NCI-H2196 treated with DMSO at 0.1 percent for 48 hours (cell line): ENCODE data around the gene TLE4.

ENCODE experiments used
- DNase-seq: peaks from one replicate; lab custom pipeline; 2025; ENCODE audit not compliant: unreplicated experiment; lab: John Stamatoyannopoulos, UW

Gene TLE4

DNA sequence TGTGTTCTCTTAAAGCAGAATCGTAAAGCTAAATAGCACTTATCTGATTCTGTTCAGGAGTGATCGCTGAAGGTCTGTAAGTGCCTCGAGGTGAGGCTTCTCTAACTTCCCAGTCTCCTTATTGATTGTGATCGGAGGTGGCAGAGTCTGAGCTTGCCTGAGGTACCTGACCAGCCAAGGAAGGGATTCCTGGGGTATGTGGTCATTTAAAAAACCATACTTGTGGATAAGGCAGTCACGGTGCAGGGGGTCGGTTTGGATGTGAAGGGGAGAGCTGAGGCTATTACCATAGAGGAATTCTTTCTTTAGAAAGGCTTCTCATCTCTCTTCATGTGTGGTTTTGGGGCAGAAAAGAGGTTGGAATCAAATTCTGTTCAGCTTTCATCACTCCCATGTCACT is 193.7 kb downstream of the TLE4 start:
- DNase-seq, result no peak

DNA sequence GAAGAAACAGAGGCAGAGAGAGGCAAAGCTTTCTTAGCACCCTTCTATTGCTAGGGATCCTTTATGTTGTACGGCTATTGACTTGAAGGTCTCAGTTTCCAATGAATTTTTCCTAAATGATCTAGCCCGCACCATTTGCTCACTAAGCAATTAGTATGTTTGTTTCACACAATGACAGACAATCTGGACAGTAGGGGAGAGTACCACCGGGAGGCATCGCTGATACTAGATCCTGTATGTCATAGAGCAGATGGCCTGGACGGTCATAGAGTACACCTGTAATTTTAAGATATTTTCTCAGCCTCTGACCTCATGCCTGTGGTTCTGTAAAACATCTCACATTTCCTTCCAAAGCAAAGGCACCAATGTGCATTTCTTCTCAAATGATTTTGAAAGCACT is 194.3 kb downstream of the TLE4 start:
- DNase-seq, result no peak

DNA sequence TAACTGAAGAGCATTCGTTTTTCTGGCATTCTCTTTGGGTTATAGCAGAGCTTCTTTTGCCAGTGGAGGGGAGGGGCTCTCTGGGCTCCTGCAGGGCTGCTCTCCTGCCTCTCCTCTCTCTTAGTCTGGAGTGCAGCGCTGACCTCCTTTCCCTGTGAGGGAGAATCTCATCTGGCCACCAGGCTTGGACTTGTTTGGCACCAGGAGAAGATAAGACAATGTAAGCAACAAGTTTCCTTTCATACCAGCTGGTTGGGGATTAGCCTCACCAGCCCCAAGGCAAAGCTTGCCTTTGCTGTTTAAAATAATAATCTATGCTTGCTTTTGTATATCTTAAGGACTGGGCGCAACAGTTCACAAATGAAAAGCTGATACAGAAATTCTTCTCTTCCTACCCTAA is 196.4 kb downstream of the TLE4 start:
- no peak for DNase-seq

DNA sequence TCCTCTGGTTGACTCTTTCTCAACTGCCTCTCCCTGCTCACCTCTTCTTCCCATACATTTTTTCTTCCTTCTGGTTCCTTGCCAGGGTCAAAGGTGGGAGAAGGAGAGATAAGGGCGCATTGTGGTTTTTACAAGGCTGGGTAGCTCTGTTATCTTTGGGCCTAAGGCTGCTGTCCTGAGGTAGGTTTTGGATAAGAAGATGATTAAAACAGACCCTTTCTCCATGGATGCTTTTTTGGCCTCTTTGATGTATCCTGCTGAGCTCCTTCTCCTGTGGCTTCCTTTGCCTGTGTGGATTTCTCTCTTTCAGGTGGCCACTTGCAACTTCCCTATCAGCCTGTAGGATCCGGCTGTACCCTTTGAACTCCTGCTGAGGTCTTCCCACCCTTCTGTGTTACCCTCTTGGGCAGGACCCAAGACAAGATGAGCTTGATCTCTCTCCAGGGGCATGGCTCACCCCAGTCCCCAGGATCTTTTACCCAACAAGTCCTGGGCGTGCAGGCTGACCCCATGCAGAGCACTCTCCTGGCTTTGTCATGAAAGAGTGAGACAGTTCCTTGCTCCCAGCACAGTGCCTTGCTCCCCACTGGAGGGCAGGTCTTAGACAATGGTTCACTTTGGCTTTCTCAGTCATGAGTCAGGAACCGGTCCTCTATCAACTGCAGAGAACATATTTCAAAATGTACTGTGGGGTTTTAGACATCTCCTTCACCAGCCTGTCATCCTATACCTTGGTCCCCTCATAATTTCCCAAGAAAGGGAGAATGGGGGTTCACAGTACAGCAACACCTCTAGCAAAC is 197.9 kb downstream of the TLE4 start:
- DNase-seq, result no peak

DNA sequence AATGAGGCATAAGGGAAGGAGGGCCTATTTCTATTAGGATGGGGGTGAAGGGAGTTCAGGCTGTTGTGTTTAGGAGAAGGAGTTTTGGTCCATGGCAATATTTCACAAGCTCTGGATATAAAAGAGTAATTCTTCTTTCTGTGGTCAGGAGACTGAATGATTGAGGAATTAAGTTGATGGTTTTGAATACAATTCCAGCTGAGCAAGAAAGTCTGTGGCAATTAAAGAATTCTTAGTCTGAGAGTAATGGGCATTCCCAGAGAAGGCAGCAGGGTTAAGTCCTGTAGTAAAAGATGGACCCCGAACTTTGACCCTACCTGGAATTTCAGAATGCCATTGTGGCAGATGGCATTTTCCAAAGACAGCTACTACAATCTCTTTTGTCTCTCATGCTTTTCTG is 202.6 kb downstream of the TLE4 start:
- DNase-seq, result no peak
